DMS153 treated with DMSO at 0.1 percent for 48 hours (cell line): Measurements from ENCODE around the gene SSX4B.
"Not testable (repeated sequence)": the region's sequence is repeated elsewhere in the genome, so short reads cannot be mapped to it uniquely, and the experiment has no call there.

Experiments used
- DNase-seq: peaks from one replicate; lab custom pipeline; 2025; ENCODE audit not compliant: unreplicated experiment; lab: John Stamatoyannopoulos, UW

Gene SSX4B, protein sequence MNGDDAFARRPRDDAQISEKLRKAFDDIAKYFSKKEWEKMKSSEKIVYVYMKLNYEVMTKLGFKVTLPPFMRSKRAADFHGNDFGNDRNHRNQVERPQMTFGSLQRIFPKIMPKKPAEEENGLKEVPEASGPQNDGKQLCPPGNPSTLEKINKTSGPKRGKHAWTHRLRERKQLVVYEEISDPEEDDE

GRCh38 chrX:48411860-48412259, at the start of gene SSX4B:
SSX4B (minus strand) TSS chrX:48411960; CDS start chrX:48411372, 588 bp downstream.
- DNase-seq, result not testable (repeated sequence)

- no peak for DNase-seq
Measured at GRCh38 chrX:48460606-48461005, 48.8 kb upstream of the SSX4B start.

DNA sequence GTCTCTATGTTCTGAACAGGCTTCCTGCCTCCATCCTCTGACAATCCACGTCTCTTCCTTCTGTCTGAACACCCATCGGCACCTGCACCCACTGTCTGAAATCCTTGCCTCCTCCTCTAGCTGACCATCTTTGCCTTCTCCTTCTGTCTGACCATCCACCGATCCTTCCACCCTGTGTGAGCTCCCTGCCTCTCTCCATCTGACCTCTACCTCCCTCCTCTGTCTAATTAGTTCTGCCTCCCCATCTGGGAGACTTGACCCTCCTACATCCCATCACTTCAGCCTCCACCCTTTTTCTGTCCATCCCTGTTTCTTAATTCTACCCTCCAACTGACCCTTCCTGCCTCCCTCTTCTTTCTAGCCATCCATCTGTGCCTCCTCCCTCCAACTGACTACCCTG, 48.3 kb upstream of the SSX4B start:
- DNase-seq, result no peak

DNA sequence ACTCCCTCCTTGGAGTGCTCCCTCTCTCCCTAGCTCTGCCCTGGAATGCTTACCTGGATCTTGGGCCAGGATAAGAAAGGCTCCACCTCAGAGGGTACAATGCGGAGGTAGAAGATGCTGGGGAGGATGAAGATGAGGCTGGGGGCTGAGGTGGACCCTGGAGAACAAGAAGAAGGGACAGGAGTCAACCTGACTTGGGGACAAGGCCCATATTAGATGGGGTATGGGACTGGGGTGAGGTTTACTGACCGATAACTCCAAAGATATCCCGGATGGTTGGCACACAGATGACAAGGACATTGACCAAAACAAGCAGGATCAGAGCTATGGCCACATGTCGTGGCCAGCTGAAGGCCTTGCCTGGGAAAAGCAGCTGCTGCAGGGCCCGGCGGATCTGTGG, 47.7 kb upstream of the SSX4B start:
- no peak for DNase-seq

DNA sequence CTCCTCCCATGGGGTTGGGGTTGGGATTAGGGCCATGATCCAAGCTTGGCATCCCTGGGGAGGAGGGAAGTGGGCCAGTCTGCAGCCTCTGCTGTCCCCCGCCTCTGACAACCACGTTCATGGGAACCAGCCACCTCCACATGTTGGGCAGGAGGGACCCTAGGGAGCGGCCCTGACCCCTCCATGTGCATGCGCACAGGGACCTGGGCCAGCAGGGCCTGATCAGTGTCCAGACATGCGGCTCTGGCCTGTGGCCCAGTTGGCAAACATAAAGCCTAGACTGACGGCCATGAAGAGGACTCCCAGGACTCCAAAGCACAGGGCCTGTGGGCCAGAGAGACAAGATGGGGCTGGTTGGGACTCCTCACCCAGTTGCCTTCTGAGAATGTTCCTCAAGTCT, 47.0 kb upstream of the SSX4B start:
- no peak for DNase-seq

DNA sequence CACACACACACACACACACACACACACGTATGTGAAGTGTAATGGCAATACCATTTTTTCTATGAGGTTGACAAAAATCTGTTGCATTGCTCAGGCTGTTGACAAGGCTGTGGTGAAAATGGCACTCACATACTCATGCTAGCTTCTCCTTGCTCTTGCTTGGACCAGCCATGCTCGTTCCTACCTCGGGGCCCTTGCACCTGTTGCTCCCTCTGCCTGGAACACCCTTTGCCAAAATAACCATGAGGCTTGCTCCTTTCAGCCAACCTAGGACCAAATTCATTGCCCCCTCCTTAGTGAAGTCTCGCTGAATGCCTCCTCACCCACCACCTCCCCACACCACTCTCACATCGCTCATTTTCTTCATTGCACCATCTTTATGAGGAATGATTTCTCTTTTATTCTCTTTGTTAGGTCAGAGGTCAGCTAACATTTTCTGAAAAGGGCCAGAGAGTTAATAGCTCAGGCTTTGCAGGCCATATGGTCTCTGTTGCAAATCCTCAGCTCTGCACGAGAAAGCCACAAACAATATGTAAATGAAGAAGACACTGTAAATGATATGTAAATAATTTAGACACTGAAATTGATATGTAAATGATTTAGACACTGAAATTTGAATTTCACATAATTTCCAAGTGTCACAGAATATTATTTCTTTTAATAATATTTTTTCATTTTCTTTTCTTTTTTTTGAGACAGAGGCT, 45.0 kb upstream of the SSX4B start:
- DNase-seq, result no peak

GRCh38 chrX:48451708-48452107, 39.9 kb upstream of the SSX4B start:
- no peak for DNase-seq

DNA sequence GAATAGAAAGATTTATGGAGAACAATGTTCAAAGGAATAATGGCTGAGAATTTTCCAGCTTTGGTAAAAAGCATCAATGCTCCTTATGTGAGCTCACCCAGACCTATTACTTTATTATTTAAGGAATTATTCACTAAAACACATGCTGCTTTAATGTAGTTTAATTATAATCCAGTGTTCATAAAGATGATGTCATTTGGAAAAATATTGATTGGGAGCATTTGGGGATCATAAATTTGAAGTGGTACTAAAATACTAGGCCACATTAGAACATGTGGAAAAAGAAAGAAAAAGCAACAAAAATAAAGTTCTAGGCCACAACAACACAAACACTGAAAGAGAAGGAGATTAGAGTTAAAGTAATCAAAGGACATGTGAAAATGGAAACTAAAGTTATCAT, 38.3 kb upstream of the SSX4B start:
- DNase-seq, result no peak

DNA sequence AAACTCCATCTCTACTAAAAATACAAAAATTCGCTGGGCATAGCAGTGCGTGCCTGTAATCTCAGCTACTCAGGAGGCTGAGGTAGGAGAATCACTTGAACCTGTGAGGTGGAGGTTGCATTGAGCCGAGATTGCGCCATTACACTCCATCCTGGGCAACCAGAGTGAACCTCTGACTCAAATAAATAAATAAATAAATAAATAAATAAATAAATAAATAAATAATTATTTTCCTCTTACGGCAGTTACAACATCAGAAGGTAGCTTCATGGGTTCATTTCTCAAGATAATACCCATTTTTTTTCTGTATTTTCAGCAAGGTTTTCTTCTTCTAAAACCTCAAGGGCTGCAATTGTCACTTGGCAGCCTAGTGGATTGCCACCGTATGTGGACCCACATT, 35.4 kb upstream of the SSX4B start:
- DNase-seq, result not testable (repeated sequence)

GRCh38 chrX:48433713-48434112, 22.0 kb upstream of the SSX4B start:
- DNase-seq, result not testable (repeated sequence)

GRCh38 chrX:48430166-48430565, 18.4 kb upstream of the SSX4B start:
- not testable (repeated sequence) for DNase-seq

DNA sequence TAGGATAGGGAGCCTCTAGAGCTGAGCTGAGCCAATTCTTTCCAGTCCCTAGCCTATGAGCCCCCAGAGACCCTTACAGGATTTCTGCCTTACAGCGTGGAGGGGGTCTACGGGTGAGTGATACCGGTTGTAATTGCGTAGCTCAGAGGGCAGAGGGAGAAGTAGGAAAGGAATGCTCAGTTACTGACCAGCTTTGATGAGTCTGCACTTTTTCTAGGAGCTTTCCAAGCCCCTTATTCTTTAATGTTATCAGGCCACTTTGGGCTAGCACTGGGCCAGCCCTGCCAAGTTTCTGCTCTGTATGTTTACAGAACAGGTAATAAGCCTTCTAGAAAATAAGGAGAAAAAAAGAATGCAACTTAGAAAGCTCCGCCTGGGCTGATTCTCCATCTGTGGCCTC, 17.8 kb upstream of the SSX4B start:
- DNase-seq, result not testable (repeated sequence)

DNA sequence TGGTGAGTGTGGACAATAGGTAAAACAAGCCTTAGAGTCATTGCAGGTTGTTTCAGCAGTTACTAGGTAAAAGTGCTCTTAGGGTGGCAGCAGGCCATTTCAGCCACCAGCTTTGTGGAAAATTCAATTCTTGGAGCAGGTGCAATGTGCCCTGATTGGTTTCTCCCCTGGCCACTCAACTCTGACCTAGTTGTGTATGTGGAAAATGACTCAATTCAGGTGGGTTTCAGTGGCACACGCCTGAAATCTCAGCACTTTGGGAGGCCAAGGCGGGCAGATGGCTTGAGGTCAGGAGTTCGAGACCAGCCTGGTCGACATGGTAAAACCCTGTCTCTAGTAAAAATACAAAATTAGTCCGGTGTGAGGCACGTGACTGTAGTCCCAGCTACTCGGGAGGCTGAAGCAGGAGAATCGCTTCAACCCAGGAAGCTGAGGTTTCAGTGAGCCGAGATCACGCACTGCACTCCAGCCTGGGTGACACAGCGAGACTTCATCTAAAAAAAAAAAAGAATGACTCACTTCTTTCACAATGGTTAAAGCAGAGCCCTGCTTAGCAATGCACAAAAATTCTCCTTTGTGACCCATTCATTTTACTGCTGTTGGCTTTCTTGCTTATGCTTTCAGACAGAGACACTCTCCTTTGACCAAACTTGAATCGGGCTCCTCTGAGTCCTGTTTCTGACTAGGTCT, 15.4 kb upstream of the SSX4B start:
- not testable (repeated sequence) for DNase-seq

DNA sequence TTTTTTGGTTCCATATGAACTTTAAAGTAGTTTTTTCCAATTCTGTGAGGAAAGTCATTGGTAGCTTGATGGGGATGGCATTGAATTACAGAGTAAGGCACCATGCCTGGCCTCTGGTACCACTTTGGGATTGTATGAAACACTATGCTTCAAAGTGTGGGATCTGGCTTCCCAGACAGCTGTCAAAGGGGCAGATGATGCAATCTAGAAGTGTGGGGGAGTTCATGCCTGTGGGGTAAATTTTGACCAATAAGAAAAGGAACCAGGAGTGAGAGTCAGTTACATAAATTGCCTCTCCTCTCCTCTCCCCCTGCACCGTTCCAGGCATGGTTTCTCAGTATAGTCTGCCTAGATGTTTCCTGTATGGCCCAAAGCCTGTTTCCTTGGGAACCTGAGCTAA, 13.9 kb downstream of the SSX4B start:
- DNase-seq, result not testable (repeated sequence)

DNA sequence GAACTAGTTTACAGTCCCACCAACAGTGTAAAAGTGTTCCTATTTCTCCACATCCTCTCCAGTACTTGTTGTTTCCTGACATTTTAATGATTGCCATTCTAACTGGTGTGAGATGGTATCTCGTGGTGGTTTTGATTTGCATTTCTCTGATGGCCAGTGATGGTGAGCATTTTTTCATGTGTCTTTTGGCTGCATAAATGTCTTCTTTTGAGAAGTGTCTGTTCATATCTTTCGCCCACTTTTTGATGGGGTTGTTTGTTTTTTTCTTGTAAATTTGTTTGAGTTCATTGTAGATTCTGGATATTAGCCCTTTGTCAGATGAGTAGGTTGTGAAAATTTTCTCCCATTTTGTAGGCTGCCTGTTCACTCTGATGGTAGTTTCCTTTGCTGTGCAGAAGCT, 14.8 kb downstream of the SSX4B start:
- DNase-seq, result not testable (repeated sequence)

- DNase-seq, result not testable (repeated sequence)
Measured at GRCh38 chrX:48383239-48383638, 28.5 kb downstream of the SSX4B start, which contains the start of gene SSX4. SSX4 (plus strand) TSS chrX:48383539; CDS start chrX:48384054, 515 bp downstream.

GRCh38 chrX:48370408-48370807, 41.4 kb downstream of the SSX4B start:
- DNase-seq, result not testable (repeated sequence)

GRCh38 chrX:48367717-48368408, 43.9 kb downstream of the SSX4B start:
- DNase-seq, result not testable (repeated sequence)

GRCh38 chrX:48359281-48359680, 52.5 kb downstream of the SSX4B start:
- DNase-seq, result not testable (repeated sequence)

- no peak for DNase-seq
Measured at GRCh38 chrX:48357681-48358080, 54.1 kb downstream of the SSX4B start.

GRCh38 chrX:48356315-48357094, 55.3 kb downstream of the SSX4B start, which contains the start of gene SSX3:
SSX3 (minus strand) TSS chrX:48356703; CDS start chrX:48355249, 1,454 bp downstream.
- not testable (repeated sequence) for DNase-seq
